GM12878 (cell line): ENCODE data around the gene SH2B3. TPM values are rescaled to one million over a fixed set of nuclear protein-coding genes. Genes with fewer than 3 reads are reported as not detected.

Source experiments
- ATAC-seq: fragments of 200-7000 bp; cut with Tn5 transposase; 3 replicates; pipeline ENCODE4 v1.9.1; 2020; ENCODE audit warnings: mild to moderate bottlenecking, moderate library complexity
- BruUV-seq: library from RNA; stranded (reverse); fragments of 400-500 nt; replicated peaks from 2 replicates; lab custom pipeline; 2021; lab: Mats Ljungman, UMichigan
- CTCF ChIA-PET: fragments of 300-600 bp; sonication (Branson Sonifier 250); formaldehyde crosslinking; extraction: SDS; loops from one replicate; lab custom pipeline; 2021; ENCODE audit warnings: inconsistent platforms; lab: Yijun Ruan, JAX
- POLR2A ChIA-PET: fragments of 350-600 bp; formaldehyde crosslinking; extraction: SDS; loops from one replicate; lab custom pipeline; 2021; ENCODE audit warnings: inconsistent platforms; lab: Charles Lee
- RAD21 ChIA-PET: fragments of 300-600 bp; sonication (Branson Sonifier 250); formaldehyde crosslinking; loops from one replicate; lab custom pipeline; 2023; ENCODE audit warnings: antibody characterized with exemption; ENCODE audit not compliant: unreplicated experiment; lab: Charles Lee
- SMC1A ChIA-PET: fragments of 300-600 bp; sonication (Branson Sonifier 250); formaldehyde crosslinking; loops from one replicate; lab custom pipeline; 2023; ENCODE audit not compliant: unreplicated experiment, uncharacterized antibody; lab: Charles Lee
- DNase-seq: peaks from one replicate; pipeline ENCODE4 v3.0.0-alpha.2; 2011; ENCODE audit warnings: low read depth, low spot score
- FAIRE-seq: peaks from 3 replicates; lab custom pipeline; 2011; peaks lifted over from hg19 to GRCh38; lab: Jason Lieb, UNC
- H2AFZ ChIP-seq: 2 replicates; pipeline ENCODE4 v1.6.0; 2011; ENCODE audit warnings: low read depth, low read length, control low read depth; ENCODE audit not compliant: control insufficient read depth
- H3K27ac ChIP-seq: 2 replicates; pipeline ENCODE4 v1.5.1; 2011; ENCODE audit warnings: control low read depth; ENCODE audit not compliant: control insufficient read depth, insufficient read depth
- H3K27me3 ChIP-seq, 2 experiments: replicated peaks in 1 of 2; 2 replicates each; pipeline versions ENCODE4 v1.6.0 to v1.6.1; 2011; ENCODE audit warnings: low read length in 1 of 2; ENCODE audit not compliant: control insufficient read depth in 2 of 2, insufficient read depth in 2 of 2
- H3K36me3 ChIP-seq, 2 experiments: 2 replicates each; pipeline ENCODE4 v1.5.1; 2011; ENCODE audit warnings: low read length in 1 of 2; ENCODE audit not compliant: control insufficient read depth in 2 of 2, insufficient read depth in 2 of 2
- H3K4me1 ChIP-seq: 2 replicates; pipeline ENCODE4 v1.6.1; 2011; ENCODE audit warnings: mild to moderate bottlenecking, low read length, moderate library complexity, mixed read lengths; ENCODE audit not compliant: control insufficient read depth, insufficient read depth
- H3K4me2 ChIP-seq: 2 replicates; pipeline ENCODE4 v1.6.0; 2011; ENCODE audit warnings: control low read depth; ENCODE audit not compliant: control insufficient read depth, insufficient read depth
- H3K4me3 ChIP-seq: fragments of 200-600 bp; sonication (generic); 2 replicates; pipeline ENCODE4 v1.5.1; 2016
- H3K79me2 ChIP-seq: 2 replicates; pipeline ENCODE4 v1.6.0; 2011; ENCODE audit warnings: low read length; ENCODE audit not compliant: control insufficient read depth, insufficient read depth
- H3K9ac ChIP-seq: 2 replicates; pipeline ENCODE4 v1.8.0; 2011; ENCODE audit warnings: low read length, control low read depth, mixed read lengths; ENCODE audit not compliant: control insufficient read depth, insufficient read depth
- H3K9me3 ChIP-seq: replicated peaks from 3 replicates; pipeline ENCODE4 v1.5.1; 2011; ENCODE audit warnings: mild to moderate bottlenecking, low read length; ENCODE audit not compliant: control insufficient read depth, insufficient read depth
- H4K20me1 ChIP-seq: 2 replicates; pipeline ENCODE4 v1.6.0; 2011; ENCODE audit not compliant: control insufficient read depth, insufficient read depth
- CHD2 ChIP-seq: IDR thresholded peaks from 2 replicates; pipeline ENCODE4 v1.6.1; 2011; ENCODE audit warnings: low read depth, low read length, improper control_type of control experiment, borderline replicate concordance
- CREM ChIP-seq: IDR thresholded peaks from 2 replicates; pipeline ENCODE4 v1.6.1; 2014; ENCODE audit warnings: antibody characterized with exemption, low read depth
- EED ChIP-seq: sonication (generic); IDR thresholded peaks from 2 replicates; pipeline ENCODE4 v1.6.1; 2016; ENCODE audit warnings: antibody characterized with exemption, low read depth
- NFYB ChIP-seq: IDR thresholded peaks from 2 replicates; pipeline ENCODE4 v1.6.1; 2011; ENCODE audit warnings: low read depth, mild to moderate bottlenecking, low read length, improper control_type of control experiment, moderate library complexity; ENCODE audit not compliant: insufficient read depth
- NR2C2 ChIP-seq: IDR thresholded peaks from 2 replicates; pipeline ENCODE4 v1.6.1; 2011; ENCODE audit warnings: borderline replicate concordance, low read depth; ENCODE audit not compliant: control insufficient read depth, insufficient read length
- RAD21 ChIP-seq: IDR thresholded peaks from 2 replicates; pipeline ENCODE4 v1.6.1; 2011; ENCODE audit warnings: mild to moderate bottlenecking, low read depth, low read length, moderate library complexity; ENCODE audit not compliant: insufficient read depth
- RB1 ChIP-seq: fragments of 450-650 bp; formaldehyde crosslinking; IDR thresholded peaks from 2 replicates; pipeline ENCODE4 v1.6.1; 2017; ENCODE audit warnings: mild to moderate bottlenecking, borderline replicate concordance
- RFX5 ChIP-seq: IDR thresholded peaks from 2 replicates; pipeline ENCODE4 v1.6.1; 2011; ENCODE audit warnings: low read depth, low read length, improper control_type of control experiment
- SMAD5 ChIP-seq: IDR thresholded peaks from 2 replicates; pipeline ENCODE4 v1.6.1; 2016; ENCODE audit warnings: antibody characterized with exemption, low read depth
- SREBF2 ChIP-seq: IDR thresholded peaks from 2 replicates; pipeline ENCODE4 v1.6.1; 2012; ENCODE audit warnings: mild to moderate bottlenecking, low read length
- STAT3 ChIP-seq: IDR thresholded peaks from 2 replicates; pipeline ENCODE4 v1.6.1; 2011; ENCODE audit warnings: low read depth, low read length, improper control_type of control experiment
- ZNF274 ChIP-seq: IDR thresholded peaks from one replicate; pipeline ENCODE4 v1.8.0; 2011; ENCODE audit not compliant: insufficient read length, insufficient read depth
- WGBS: methylation state at CpG from one replicate; pipeline ENCODE4 v1.1.6; 2016; ENCODE audit warnings: low lambda C conversion rate; ENCODE audit not compliant: insufficient replicate concordance, insufficient coverage; ENCODE audit errors: missing lambda C conversion rate; 5-methylcytosine and 5-hydroxymethylcytosine counted together
- in situ Hi-C: fragments of 300-500 bp; cut with MboI; formaldehyde crosslinking; loops from 9 replicates; pipeline ENCODE4 v1.14.3; 2018; ENCODE audit warnings: mixed read lengths
- intact Hi-C: fragments of 100-400 bp; cut with micrococcal nuclease; formaldehyde crosslinking; loops from one replicate; pipeline ENCODE4 v1.14.2; 2022; ENCODE audit not compliant: unreplicated experiment
- polyA plus RNA-seq, 11 experiments: library from polyadenylated mRNA; depleted of rRNA in 4 of 11; unstranded in 6 of 11; stranded (reverse) in 5 of 11; fragments of >200 nt; fragmentation: Nextera tagmentation in 4 of 11; fragmentation: Illumina TruSeq in 1 of 11; extraction: Ambion mirVana in 4 of 11; extraction: Trizol in 1 of 11; gene quantifications; 1 replicate in 1 of 11; 2 replicates in 10 of 11; pipeline versions ENCODE4 v1.2.1 to v1.2.3, GENCODE V29; 2011 to 2016; ENCODE audit warnings: inconsistent platforms in 2 of 11, missing spikeins in 2 of 11, low read depth in 1 of 11
- total RNA-seq, 4 experiments: library from RNA; depleted of rRNA in 3 of 4; stranded (reverse); fragments of >200 nt in 3 of 4; fragmentation: Illumina TruSeq in 1 of 4; extraction: Trizol in 1 of 4; gene quantifications; 2 replicates each; pipeline versions ENCODE4 v1.2.1 to v1.2.3, GENCODE V29; 2013 to 2021
- TF ChIP-seq, protein P1 (sequence below): IDR thresholded peaks from 2 replicates; pipeline ENCODE4 v1.6.1; 2012; ENCODE audit warnings: low read length, inconsistent platforms
- TF ChIP-seq, protein P2 (sequence below): fragments of 450-650 bp; IDR thresholded peaks from 2 replicates; pipeline ENCODE4 v1.6.1; 2016; ENCODE audit warnings: mild to moderate bottlenecking
- TF ChIP-seq, protein P3 (sequence below): IDR thresholded peaks from 2 replicates; pipeline ENCODE4 v1.6.1; 2012; ENCODE audit warnings: mild to moderate bottlenecking, low read depth, low read length

SH2B3 gene
- total and polyA plus RNA-seq, 10 of the 15 experiments (the other 5 are each of a cell fraction or from before 2014, with no cell fraction given): 5.8 to 46.4 (median 23.3) TPM

DNA sequence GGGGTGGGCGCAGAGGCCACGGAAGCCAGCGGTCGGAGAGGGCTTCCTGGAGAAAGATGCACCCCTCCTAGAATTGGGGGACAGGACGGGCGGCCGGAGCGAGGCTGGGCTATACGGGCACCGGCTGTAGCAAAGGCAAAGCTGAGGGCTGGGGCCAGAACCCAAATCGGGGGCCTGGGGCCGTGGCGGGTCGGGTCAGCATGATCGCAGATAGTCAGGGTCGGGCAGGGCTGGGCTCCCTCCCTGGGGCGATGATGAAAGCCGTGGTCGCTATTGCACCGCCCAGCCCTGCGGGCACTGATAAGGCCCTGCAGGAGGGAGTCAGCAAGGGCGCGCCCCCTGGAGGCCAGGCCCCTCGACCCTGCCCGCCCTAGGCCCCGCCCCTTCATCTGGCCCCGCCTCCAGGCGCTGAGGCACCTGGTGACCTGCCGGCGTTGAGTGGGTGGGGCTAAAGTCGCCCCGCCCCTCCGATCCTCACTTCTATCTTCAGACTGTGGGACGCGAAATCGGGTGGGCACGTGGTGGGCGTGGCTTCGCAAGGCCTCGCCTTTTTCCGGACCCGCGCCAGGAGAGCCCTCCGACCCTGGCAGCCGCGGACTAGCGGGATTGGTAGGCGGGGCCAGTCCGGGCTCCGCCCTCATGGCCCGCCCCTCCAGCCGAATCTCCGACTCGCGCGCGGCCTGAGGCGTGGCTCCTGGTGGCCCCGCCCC is 419 bp upstream of the SH2B3 start:
- intact Hi-C loops (loop anchor here (1.0 to 2.0 kb wide), 2 partner anchors 25 to 39 kb away; no protein-coding TSS in a partner anchor), in situ Hi-C loops (no loop called here)
- Histone ChIP-seq H3K4me2 (peak overlapping the region; percentile 95), H3K9me3 (no peaks in the 10 kb centered on the region), H4K20me1 (0 out of 2 replicates have a peak, but pooled peaks cover 3% of the 10 kb centered on the region), H2AFZ (peak overlapping the region; percentile 60), H3K27me3 (no peaks in the 10 kb centered on the region), H3K9ac (peak overlapping the region; percentile 85), H3K4me1 (peaks cover 49% of the 10 kb centered on the region), H3K79me2 (peaks cover 45% of the 10 kb centered on the region), H3K27ac (peak overlapping the region; percentile 91), H3K36me3 (peaks cover 0 to 3% of the 10 kb centered on the region in 2 experiments; a peak in 1 of 4 replicates), H3K4me3 (peak overlapping the region; percentile 86)
- POLR2A ChIA-PET: interaction anchor here (0.9 to 13.2 kb wide), 7 partner anchors 8 to 371 kb away, joined by 3 to 188 read pairs (median 27); no protein-coding TSS in a partner anchor
- SMC1A ChIA-PET: interaction anchor here (1.0 to 22.6 kb wide), 5 partner anchors 25 to 61 kb away, joined by 3 to 605 read pairs (median 40); no protein-coding TSS in a partner anchor
- peak; percentile 86 for DNase-seq
- BruUV-seq: no TSS peak
- CTCF ChIA-PET: interaction anchor here (1.0 to 27.0 kb wide), 8 partner anchors 7 to 125 kb away, joined by 4 to 1117 read pairs (median 13); no protein-coding TSS in a partner anchor
- peak; percentile 38 for FAIRE-seq
- peak; percentile 70 for ATAC-seq
- WGBS: under 1% methylated on average over 44 of the region's 59 CpGs
- RAD21 ChIA-PET: interaction anchor here (0.9 to 19.6 kb wide), 5 partner anchors 8 to 123 kb away, joined by 3 to 804 read pairs (median 15); no protein-coding TSS in a partner anchor
- TF ChIP-seq, protein P1, sequence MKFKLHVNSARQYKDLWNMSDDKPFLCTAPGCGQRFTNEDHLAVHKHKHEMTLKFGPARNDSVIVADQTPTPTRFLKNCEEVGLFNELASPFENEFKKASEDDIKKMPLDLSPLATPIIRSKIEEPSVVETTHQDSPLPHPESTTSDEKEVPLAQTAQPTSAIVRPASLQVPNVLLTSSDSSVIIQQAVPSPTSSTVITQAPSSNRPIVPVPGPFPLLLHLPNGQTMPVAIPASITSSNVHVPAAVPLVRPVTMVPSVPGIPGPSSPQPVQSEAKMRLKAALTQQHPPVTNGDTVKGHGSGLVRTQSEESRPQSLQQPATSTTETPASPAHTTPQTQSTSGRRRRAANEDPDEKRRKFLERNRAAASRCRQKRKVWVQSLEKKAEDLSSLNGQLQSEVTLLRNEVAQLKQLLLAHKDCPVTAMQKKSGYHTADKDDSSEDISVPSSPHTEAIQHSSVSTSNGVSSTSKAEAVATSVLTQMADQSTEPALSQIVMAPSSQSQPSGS: no peak
- TF ChIP-seq RFX5 (no peak), RAD21 (no peak), CREM (no peak), SMAD5 (no peak), NR2C2 (no peak), CHD2 (0 out of 2 replicates have a peak, but pooled peaks have one; percentile 24), EED (no peak), ZNF274 (no peak), SREBF2 (0 out of 2 replicates have a peak, but pooled peaks have one; percentile 22), NFYB (no peak), STAT3 (no peak), RB1 (0 out of 2 replicates have a peak, but pooled peaks have one; percentile 36)
- TF ChIP-seq, protein P2, sequence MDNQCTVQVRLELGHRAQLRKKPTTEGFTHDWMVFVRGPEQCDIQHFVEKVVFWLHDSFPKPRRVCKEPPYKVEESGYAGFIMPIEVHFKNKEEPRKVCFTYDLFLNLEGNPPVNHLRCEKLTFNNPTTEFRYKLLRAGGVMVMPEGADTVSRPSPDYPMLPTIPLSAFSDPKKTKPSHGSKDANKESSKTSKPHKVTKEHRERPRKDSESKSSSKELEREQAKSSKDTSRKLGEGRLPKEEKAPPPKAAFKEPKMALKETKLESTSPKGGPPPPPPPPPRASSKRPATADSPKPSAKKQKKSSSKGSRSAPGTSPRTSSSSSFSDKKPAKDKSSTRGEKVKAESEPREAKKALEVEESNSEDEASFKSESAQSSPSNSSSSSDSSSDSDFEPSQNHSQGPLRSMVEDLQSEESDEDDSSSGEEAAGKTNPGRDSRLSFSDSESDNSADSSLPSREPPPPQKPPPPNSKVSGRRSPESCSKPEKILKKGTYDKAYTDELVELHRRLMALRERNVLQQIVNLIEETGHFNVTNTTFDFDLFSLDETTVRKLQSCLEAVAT: 0 out of 2 replicates have a peak, but pooled peaks have one; percentile 65
- TF ChIP-seq, protein P3, sequence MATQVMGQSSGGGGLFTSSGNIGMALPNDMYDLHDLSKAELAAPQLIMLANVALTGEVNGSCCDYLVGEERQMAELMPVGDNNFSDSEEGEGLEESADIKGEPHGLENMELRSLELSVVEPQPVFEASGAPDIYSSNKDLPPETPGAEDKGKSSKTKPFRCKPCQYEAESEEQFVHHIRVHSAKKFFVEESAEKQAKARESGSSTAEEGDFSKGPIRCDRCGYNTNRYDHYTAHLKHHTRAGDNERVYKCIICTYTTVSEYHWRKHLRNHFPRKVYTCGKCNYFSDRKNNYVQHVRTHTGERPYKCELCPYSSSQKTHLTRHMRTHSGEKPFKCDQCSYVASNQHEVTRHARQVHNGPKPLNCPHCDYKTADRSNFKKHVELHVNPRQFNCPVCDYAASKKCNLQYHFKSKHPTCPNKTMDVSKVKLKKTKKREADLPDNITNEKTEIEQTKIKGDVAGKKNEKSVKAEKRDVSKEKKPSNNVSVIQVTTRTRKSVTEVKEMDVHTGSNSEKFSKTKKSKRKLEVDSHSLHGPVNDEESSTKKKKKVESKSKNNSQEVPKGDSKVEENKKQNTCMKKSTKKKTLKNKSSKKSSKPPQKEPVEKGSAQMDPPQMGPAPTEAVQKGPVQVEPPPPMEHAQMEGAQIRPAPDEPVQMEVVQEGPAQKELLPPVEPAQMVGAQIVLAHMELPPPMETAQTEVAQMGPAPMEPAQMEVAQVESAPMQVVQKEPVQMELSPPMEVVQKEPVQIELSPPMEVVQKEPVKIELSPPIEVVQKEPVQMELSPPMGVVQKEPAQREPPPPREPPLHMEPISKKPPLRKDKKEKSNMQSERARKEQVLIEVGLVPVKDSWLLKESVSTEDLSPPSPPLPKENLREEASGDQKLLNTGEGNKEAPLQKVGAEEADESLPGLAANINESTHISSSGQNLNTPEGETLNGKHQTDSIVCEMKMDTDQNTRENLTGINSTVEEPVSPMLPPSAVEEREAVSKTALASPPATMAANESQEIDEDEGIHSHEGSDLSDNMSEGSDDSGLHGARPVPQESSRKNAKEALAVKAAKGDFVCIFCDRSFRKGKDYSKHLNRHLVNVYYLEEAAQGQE: no peak
